Fibroblast of mammary gland (primary cell): ENCODE results near the gene NF1.

ENCODE experiments used
- DNase-seq: peaks from one replicate; pipeline ENCODE4 v3.0.0-alpha.2; 2010; ENCODE audit warnings: low read depth
- H3K4me3 ChIP-seq: 2 replicates; pipeline ENCODE4 v1.5.1; 2011; ENCODE audit warnings: low read depth, mild to moderate bottlenecking, low read length, moderate library complexity; ENCODE audit not compliant: control insufficient read depth
- CTCF ChIP-seq: conservative IDR thresholded peaks from 2 replicates; pipeline ENCODE4 v1.5.1; 2011; ENCODE audit warnings: low read depth, low read length, inconsistent platforms; ENCODE audit not compliant: control insufficient read depth, insufficient read depth

NF1 gene

GRCh38 chr17:31067691-31068184, 27.0 kb upstream of the NF1 start:
- DNase-seq = peak; percentile 90
- H3K4me3 ChIP-seq = no peak overlapping the region
- TF ChIP-seq CTCF = no peak

- peak; percentile 40 for DNase-seq
- H3K4me3 ChIP-seq = no peak overlapping the region
- peak; percentile 42 for TF ChIP-seq CTCF
These were observed 26.5 kb upstream of the NF1 start for GRCh38 chr17:31068291-31068690.

GRCh38 chr17:31072186-31072585, 22.6 kb upstream of the NF1 start:
- no peak overlapping the region for H3K4me3 ChIP-seq
- DNase-seq = peak; percentile 12
- TF ChIP-seq CTCF = no peak

GRCh38 chr17:31073411-31073810, 21.4 kb upstream of the NF1 start:
- no peak for DNase-seq
- no peak overlapping the region for H3K4me3 ChIP-seq
- no peak for TF ChIP-seq CTCF

- no peak for TF ChIP-seq CTCF
- DNase-seq = peak; percentile 51
- no peak overlapping the region for H3K4me3 ChIP-seq
These were observed 19.8 kb upstream of the NF1 start for GRCh38 chr17:31074772-31075555.

- peak; percentile 6 for DNase-seq
- no peak overlapping the region for H3K4me3 ChIP-seq
- TF ChIP-seq CTCF = no peak
These were observed 16.5 kb upstream of the NF1 start for GRCh38 chr17:31078290-31078689.
